ENCODE measurements around the gene DPP6. TPM values are rescaled to one million over a fixed set of nuclear protein-coding genes. Genes with fewer than 3 reads are reported as not detected.

DPP6 gene
- total and polyA plus RNA-seq, 7 donors = 0.18 to 1.8 (median 0.57) TPM

GRCh38 chr7:154875297-154875696, 823.1 kb downstream of the DPP6 start:
- ATAC-seq = no peak
- Histone ChIP-seq H3K4me3 (no peak overlapping the region), H3K27me3 (ENCODE audit: insufficient read depth in 3 of 3, low read length in 2 of 3) (peaks cover 0 to 14% (median 2%) of the 10 kb centered on the region in 3 donors), H3K4me1 (no peaks in the 10 kb centered on the region), H3K36me3 (ENCODE audit: insufficient read depth in 1 of 2, low read depth in 1 of 2) (no peaks in the 10 kb centered on the region), H3K9me3 (no peaks in the 10 kb centered on the region), H3K27ac (no peak overlapping the region)
- 85 to 89% (median 88%) methylated on average over 13 of the region's 13 CpGs for WGBS, 3 donors
- intact Hi-C loops (cut with DNase I) = no loop called here
- DNase-seq = no peak
- no peak for TF ChIP-seq CTCF (IDR thresholded peaks at IDR 0.05)

- Histone ChIP-seq H3K27ac (no peak overlapping the region), H3K9me3 (no peaks in the 10 kb centered on the region), H3K4me3 (no peak overlapping the region), H3K36me3 (ENCODE audit: insufficient read depth in 1 of 2, low read depth in 1 of 2) (no peaks in the 10 kb centered on the region), H3K4me1 (no peaks in the 10 kb centered on the region), H3K27me3 (ENCODE audit: insufficient read depth in 3 of 3, low read length in 2 of 3) (peaks cover 0 to 14% (median 2%) of the 10 kb centered on the region in 3 donors)
- ATAC-seq = no peak
- 62 to 74% (median 72%) methylated on average over 5 of the region's 5 CpGs for WGBS, 3 donors
- no peak for TF ChIP-seq CTCF (IDR thresholded peaks at IDR 0.05)
- intact Hi-C loops (cut with DNase I) = no loop called here
- no peak for DNase-seq
Observed at GRCh38 chr7:154876516-154876915, 824.3 kb downstream of the DPP6 start.

- no peak for TF ChIP-seq CTCF (IDR thresholded peaks at IDR 0.05)
- no peak overlapping the region for H3K4me3 ChIP-seq
- intact Hi-C loops (cut with DNase I) = no loop called here
- no peaks in the 10 kb centered on the region for H3K4me1 ChIP-seq
- DNase-seq = no peak
- H3K27ac ChIP-seq = no peak overlapping the region
- H3K9me3 ChIP-seq = no peaks in the 10 kb centered on the region
- 78 to 84% (median 83%) methylated on average over 9 of the region's 9 CpGs for WGBS, 3 donors
- H3K27me3 ChIP-seq (ENCODE audit: insufficient read depth in 3 of 3, low read length in 2 of 3) = peaks cover 0 to 11% (median 2%) of the 10 kb centered on the region in 3 donors
- no peaks in the 10 kb centered on the region for H3K36me3 ChIP-seq (ENCODE audit: insufficient read depth in 1 of 2, low read depth in 1 of 2)
- ATAC-seq = no peak
Observed at GRCh38 chr7:154877031-154877430, 824.8 kb downstream of the DPP6 start.

GRCh38 chr7:154879629-154880028, 827.4 kb downstream of the DPP6 start:
- no peak for TF ChIP-seq CTCF (IDR thresholded peaks at IDR 0.05)
- Histone ChIP-seq H3K36me3 (ENCODE audit: insufficient read depth in 1 of 2, low read depth in 1 of 2) (no peaks in the 10 kb centered on the region), H3K27me3 (ENCODE audit: insufficient read depth in 3 of 3, low read length in 2 of 3) (peaks cover 0 to 10% (median 0%) of the 10 kb centered on the region in 3 donors), H3K9me3 (no peaks in the 10 kb centered on the region), H3K27ac (no peak overlapping the region), H3K4me1 (no peaks in the 10 kb centered on the region), H3K4me3 (no peak overlapping the region)
- intact Hi-C loops (cut with DNase I) = no loop called here
- no peak for DNase-seq
- WGBS, 3 donors = 52 to 61% (median 56%) methylated on average over 11 of the region's 11 CpGs
- ATAC-seq = no peak

- peaks cover 0 to 4% (median 0%) of the 10 kb centered on the region in 3 donors for H3K27me3 ChIP-seq (ENCODE audit: insufficient read depth in 3 of 3, low read length in 2 of 3)
- TF ChIP-seq CTCF (IDR thresholded peaks at IDR 0.05) = no peak
- no peak overlapping the region for H3K4me3 ChIP-seq
- no peaks in the 10 kb centered on the region for H3K36me3 ChIP-seq (ENCODE audit: insufficient read depth in 1 of 2, low read depth in 1 of 2)
- H3K4me1 ChIP-seq = no peaks in the 10 kb centered on the region
- intact Hi-C loops (cut with DNase I) = no loop called here
- no peak overlapping the region for H3K27ac ChIP-seq
- no peak for ATAC-seq
- DNase-seq = no peak
- H3K9me3 ChIP-seq = no peaks in the 10 kb centered on the region
- WGBS, 3 donors = 81 to 86% (median 84%) methylated on average over 9 of the region's 9 CpGs
Observed at GRCh38 chr7:154880513-154880912, 828.3 kb downstream of the DPP6 start.
